Bronchial epithelial cell (primary cell): ENCODE data around the gene MPC1. TPM values are rescaled to one million over a fixed set of nuclear protein-coding genes. Genes with fewer than 3 reads are reported as not detected.

Experiments used
- DNase-seq: peaks from one replicate; pipeline ENCODE4 v3.0.0-alpha.2; 2010; ENCODE audit warnings: low read depth
- FAIRE-seq: peaks from 2 replicates; lab custom pipeline; 2011; peaks lifted over from hg19 to GRCh38; lab: Jason Lieb, UNC
- H3K27me3 ChIP-seq: 2 replicates; pipeline ENCODE4 v1.5.1; 2011; ENCODE audit warnings: low read length; ENCODE audit not compliant: control insufficient read depth, insufficient read depth
- H3K36me3 ChIP-seq: 2 replicates; pipeline ENCODE4 v1.5.1; 2011; ENCODE audit warnings: low read length; ENCODE audit not compliant: control insufficient read depth, insufficient read depth
- H3K4me3 ChIP-seq: 2 replicates; pipeline ENCODE4 v1.5.1; 2011; ENCODE audit warnings: mild to moderate bottlenecking, low read depth, low read length, control low read depth
- total RNA-seq: library from RNA; depleted of rRNA; stranded (reverse); fragments of >200 nt; gene quantifications from 2 replicates; pipeline ENCODE4 v1.2.1, GENCODE V29; 2014
- TF ChIP-seq, protein P1 (sequence below): IDR thresholded peaks from 2 replicates; pipeline ENCODE4 v1.5.1; 2011; ENCODE audit warnings: mild to moderate bottlenecking, moderate library complexity, low read length, control low read depth, inconsistent platforms; ENCODE audit not compliant: insufficient read depth, severe bottlenecking

The MPC1 gene
- total RNA-seq, 1 donor from 2014 or later = 40.5 TPM

DNA sequence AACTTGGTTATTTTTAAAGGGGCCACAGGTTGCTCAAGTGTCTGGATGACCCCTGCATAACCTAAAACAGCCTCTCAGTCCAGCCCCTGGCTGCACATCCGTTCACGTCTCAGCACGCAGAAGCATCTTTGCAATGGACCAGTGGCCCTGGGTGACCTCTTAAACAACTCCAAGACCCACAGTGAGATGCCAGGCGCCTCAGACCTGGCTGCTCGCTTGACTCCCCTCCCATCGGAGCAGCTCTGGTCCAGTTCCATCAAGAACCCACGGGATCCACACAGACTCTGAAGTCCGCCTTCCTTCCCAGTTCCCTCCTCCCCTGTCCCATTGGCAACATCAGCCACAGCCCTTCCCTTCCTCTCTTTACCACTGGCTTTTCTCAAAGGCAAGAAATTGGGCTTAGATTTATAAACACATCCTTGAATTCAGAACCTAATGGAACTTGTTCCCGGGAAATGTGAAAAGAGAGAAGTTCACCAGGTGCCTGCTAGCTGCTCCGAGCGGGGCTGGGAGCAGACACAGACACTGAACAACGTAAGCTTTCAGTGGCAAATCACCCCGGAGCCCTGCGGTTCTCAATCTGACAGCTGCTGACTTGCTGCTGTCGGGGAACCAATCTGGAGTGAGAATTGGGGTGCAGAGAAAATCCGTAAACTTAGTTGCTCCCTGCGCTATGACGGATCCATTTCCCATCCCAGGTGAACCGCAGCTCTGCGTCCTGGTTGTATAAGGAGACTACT lies 39.6 kb upstream of the MPC1 start:
- Histone ChIP-seq H3K36me3 (peaks cover 3% of the 10 kb centered on the region), H3K27me3 (no peaks in the 10 kb centered on the region), H3K4me3 (no peak overlapping the region)
- DNase-seq (no peak), FAIRE-seq (no peak)
- TF ChIP-seq, protein P1, sequence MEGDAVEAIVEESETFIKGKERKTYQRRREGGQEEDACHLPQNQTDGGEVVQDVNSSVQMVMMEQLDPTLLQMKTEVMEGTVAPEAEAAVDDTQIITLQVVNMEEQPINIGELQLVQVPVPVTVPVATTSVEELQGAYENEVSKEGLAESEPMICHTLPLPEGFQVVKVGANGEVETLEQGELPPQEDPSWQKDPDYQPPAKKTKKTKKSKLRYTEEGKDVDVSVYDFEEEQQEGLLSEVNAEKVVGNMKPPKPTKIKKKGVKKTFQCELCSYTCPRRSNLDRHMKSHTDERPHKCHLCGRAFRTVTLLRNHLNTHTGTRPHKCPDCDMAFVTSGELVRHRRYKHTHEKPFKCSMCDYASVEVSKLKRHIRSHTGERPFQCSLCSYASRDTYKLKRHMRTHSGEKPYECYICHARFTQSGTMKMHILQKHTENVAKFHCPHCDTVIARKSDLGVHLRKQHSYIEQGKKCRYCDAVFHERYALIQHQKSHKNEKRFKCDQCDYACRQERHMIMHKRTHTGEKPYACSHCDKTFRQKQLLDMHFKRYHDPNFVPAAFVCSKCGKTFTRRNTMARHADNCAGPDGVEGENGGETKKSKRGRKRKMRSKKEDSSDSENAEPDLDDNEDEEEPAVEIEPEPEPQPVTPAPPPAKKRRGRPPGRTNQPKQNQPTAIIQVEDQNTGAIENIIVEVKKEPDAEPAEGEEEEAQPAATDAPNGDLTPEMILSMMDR = no peak

GRCh38 chr6:166420351-166420750 lies 37.6 kb upstream of the MPC1 start:
- TF ChIP-seq, protein P1 = peak; percentile 19
- H3K4me3 ChIP-seq = no peak overlapping the region
- H3K27me3 ChIP-seq = no peaks in the 10 kb centered on the region
- FAIRE-seq (no peak), DNase-seq (peak; percentile 58)
- H3K36me3 ChIP-seq = peaks cover 3% of the 10 kb centered on the region

- Histone ChIP-seq H3K36me3 (peaks cover 3% of the 10 kb centered on the region), H3K4me3 (no peak overlapping the region), H3K27me3 (no peaks in the 10 kb centered on the region)
- TF ChIP-seq, protein P1 = no peak
- no peak for DNase-seq
- FAIRE-seq = no peak
Observed at GRCh38 chr6:166419717-166420116, 37.0 kb upstream of the MPC1 start.

- DNase-seq = peak; percentile 64
Observed at GRCh38 chr6:166419286-166419685, 36.5 kb upstream of the MPC1 start.

DNA sequence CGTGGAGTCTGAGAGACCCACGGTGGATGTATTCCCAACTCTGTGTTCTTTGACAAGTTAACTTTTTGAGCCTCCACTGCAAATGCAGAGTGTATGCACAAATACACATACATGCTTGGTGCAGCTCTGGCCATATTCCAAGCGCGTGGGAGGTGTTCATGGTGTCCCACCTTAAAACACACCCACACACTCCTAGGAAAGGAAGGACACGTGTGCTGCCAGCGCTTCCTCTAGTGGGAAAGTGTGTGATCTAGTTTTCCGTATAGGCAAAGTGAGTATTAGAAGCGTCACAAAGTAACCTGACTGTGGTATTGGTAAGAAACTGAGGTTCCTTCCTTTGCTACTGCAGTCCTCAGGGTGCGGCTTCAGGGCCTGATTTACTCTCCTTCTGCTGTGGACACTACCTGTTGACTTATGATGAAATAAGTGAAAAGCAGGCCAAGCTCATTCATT lies 36.0 kb upstream of the MPC1 start:
- H3K27me3 ChIP-seq = no peaks in the 10 kb centered on the region
- TF ChIP-seq, protein P1 = no peak
- H3K36me3 ChIP-seq = peaks cover 3% of the 10 kb centered on the region
- no peak overlapping the region for H3K4me3 ChIP-seq
- no peak for DNase-seq
- FAIRE-seq = peak; percentile 43

More at GRCh38 chr6:166419286-166419685, 36.5 kb upstream of the MPC1 start:
- Histone ChIP-seq H3K36me3 (peaks cover 3% of the 10 kb centered on the region), H3K27me3 (no peaks in the 10 kb centered on the region), H3K4me3 (no peak overlapping the region)
- FAIRE-seq = no peak
- TF ChIP-seq, protein P1 = no peak
